GM04503 (cell line): ENCODE data around the gene GSTCD.

Experiments
- DNase-seq: peaks from one replicate; pipeline ENCODE4 v3.0.0-alpha.2; 2012; ENCODE audit warnings: low read depth

Gene GSTCD

DNA sequence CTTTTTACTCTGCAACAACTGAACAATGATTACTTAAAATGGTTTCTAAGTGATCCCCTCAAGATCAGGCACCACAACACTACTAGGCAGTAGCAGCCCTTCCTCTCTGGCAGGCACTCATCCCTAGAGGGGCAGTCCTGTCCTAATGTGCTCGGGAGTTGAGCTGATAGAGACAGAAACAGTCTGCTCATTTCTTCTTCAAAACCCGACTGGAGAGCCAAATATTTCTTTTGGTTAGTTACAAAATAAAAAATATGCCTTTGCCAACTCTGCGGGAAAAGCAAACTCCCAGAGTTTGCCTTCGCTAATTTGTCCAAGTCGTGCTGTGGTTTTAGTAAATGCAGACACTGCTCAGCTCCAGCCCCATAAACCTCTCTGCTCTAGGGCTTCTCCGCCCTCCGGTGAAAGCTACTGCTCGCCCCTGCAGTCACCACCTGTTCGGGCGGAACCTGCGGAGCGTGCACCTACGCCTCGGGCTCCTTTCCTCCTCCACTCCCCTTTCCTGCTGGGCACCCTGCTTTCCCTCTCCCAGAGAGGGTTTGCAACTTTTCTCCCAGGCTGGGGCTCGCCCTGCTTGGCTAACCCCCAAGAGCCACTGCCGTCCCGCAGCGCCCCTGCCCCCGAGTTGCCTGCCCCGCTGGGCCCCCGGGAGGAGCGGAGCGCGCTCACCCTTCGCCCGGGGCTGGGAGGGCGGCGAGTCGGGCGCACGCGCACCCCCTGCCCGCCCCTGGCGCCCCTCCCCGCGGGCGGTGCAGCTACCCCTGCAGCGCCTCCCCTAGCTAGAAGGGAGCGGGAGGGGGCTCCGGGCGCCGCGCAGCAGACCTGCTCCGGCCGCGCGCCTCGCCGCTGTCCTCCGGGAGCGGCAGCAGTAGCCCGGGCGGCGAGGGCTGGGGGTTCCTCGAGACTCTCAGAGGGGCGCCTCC lies 186.3 kb downstream of the GSTCD start, which contains the start of gene NPNT:
Gene NPNT, plus strand, starts transcription at position 812 of the 923 bp plus-strand sequence. CDS start 182 bp downstream, outside the sequence.
- peak; percentile 21 for DNase-seq

DNA sequence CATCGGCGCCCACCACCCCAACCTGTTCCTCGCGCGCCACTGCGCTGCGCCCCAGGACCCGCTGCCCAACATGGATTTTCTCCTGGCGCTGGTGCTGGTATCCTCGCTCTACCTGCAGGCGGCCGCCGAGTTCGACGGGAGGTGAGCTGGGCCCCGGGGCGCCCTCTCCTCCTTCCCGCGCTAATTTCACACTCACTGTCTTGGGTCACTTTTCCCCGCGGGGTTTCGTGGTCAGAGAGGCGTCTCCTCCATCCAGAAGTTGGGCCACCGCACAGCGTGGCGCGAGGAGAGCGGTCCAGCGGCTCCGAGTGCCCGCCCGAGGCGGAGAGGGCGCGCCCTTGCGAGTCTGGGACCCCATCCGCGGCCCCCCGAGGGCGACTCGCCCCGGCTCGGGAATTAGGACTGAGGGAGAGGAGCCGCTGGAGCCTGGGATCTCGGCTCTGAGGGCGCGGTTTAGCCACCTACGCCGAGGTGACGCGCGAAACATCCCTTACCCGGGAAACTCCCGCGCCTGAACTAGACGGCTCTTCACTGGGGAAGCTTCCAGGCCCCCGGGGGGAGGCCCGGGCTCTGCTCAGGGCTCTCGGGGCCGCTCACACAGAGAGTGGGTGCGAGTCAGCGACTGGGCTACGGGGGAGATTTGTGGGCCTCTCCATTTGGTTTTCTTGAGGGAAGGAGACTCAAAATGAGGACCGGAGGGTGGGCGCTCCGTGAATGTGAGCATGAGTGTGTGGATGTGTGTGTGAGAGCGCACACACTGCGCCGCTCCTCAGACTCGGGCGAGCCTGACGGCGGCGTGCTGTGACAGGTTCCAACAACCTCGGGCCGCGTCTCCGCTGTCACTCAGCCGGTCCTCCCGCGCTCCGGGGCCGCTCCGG lies 187.2 kb downstream of the GSTCD start:
- DNase-seq = no peak

DNA sequence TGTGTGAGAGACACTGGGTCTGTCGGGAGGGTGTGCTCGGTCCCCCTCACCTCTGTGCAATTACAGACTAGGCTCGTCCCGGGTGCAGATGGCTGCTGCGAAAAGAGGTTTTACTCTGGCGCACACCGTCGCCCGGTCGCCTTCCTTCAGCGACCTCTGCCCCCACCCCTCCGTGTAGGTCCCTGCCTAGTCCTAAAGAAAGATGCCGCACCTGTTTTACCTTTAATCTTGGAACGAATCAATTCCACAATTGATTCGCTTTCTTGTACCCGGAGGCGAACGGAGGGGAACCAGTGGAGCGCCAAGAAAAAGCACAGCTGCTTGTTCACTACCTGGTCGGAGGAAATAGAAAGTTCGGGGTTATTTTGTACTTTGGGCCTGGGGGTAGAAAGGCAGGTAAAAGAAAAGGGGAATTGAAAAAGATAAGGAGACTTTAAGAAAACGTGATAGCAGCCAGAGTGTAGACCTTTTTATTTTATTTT lies 187.9 kb downstream of the GSTCD start:
- DNase-seq = no peak
